DMS 273 (cell line): ENCODE measurements around the gene MAGOH.
"Not testable (repeated sequence)": the region's sequence is repeated elsewhere in the genome, so short reads cannot be mapped to it uniquely, and the experiment has no call there.

Source experiments
- DNase-seq: peaks from one replicate; lab custom pipeline; 2025; ENCODE audit not compliant: unreplicated experiment; lab: John Stamatoyannopoulos, UW

Gene MAGOH

DNA sequence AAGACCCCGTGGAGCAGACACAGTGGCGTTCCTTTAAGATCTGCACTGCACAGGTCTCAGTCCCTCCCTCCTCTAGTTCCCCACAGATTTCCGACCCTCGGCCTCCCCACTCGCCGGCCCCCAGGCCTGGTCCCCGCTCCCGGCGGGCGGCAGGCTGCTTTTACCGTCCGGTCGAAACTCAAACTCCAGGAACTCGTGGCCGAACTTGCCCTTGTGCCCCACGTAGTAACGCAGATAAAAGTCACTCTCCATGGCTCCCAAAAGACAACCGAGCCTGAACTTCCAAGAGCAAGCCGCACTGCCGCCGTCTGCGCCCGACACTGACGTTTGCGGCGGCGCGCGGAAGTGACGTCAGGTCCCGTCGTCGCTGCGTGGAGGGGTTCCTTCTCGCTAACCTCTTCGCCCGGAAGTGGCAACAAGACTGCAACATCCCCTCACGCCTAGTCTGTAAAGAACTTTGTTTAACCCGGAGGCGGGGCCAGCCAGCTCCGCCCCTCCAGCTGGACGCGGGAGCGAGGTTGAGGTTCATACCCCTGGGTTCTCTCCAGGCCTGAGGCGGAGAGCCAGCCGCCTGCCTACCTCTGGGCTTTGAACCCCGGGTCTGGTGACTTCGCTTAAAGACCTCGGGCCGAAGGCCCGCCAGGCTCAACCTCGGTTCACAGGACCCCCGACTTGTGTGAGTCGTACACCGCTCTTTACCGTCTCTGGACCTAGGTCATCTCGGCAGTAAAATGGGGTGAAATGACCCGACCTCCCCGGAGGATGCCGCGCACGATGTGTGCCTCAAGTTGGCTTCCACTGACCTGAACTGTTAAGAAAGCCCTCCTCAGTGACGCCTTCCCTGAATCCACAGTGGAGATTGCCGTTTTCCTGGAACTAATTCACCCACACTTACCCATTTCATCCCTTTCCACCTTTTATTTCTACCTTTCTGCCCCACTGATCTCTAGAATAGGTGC, at the start of gene MAGOH:
MAGOH (minus strand) TSS at position 322 of the 959 bp plus-strand sequence; CDS start at position 252, 70 bp downstream.
- DNase-seq = peak; percentile 99

DNA sequence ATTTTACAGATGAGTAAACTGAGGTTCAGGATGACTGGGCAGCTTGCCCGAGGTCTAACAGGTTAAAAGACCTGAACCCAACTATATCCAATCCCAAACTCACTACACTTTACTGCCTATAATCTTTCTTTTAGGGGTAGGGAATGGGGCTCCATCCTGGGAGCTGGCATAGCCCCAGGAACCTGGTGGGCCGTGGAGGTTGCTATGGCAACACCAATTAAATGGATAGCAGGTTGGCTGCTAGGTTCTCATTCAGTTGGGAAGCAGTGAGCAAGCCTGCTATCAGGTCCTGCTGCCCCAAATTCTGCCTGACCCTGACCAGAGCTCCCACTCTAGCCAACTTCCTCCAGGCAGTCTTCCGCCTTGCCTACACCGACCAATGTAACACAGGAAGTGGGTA, 48.6 kb upstream of the MAGOH start:
- peak; percentile 72 for DNase-seq

DNA sequence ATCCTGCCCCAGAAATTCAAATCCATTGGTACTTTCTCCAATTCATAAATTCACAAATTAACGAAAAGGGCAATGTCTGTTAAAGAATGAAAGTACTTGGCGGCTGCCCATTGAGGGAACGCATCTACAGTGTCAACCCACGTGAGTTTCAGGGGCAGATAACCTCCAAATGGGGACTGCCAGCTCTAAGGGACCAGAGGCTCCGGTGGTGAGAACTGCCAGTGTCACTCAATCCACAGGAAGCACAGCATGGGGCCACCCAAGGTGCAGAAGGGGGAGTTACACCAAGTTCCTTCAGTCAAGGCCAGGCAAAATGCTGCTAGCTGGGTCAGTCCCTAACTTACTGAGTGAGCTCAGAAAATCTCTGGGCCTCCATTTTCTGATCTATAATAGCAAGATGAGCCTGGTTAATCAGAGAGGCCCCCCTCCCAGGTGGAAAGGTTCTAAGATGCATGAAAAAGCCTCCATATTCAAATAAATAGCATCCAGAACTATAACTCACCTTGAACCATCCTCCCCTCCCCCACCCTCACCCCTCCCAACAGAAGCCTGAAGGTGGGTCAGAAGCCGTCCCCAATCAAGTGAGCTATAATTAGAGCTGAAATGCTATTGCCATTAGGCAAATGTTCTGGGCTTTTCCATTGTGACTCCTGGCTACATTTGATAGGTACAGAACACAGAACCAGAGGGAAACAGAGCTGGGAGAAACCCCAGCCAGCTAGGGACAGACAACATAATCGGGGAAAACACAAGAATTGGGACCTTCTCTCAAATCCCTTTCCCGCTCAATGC, 47.8 kb upstream of the MAGOH start:
- no peak for DNase-seq

- DNase-seq = no peak
Measured at GRCh38 chr1:53285546-53285945, 47.2 kb upstream of the MAGOH start.

- DNase-seq = no peak
Measured at GRCh38 chr1:53284224-53285020, 46.1 kb upstream of the MAGOH start.

- DNase-seq = not testable (repeated sequence)
Measured at GRCh38 chr1:53283156-53283555, 44.8 kb upstream of the MAGOH start.

DNA sequence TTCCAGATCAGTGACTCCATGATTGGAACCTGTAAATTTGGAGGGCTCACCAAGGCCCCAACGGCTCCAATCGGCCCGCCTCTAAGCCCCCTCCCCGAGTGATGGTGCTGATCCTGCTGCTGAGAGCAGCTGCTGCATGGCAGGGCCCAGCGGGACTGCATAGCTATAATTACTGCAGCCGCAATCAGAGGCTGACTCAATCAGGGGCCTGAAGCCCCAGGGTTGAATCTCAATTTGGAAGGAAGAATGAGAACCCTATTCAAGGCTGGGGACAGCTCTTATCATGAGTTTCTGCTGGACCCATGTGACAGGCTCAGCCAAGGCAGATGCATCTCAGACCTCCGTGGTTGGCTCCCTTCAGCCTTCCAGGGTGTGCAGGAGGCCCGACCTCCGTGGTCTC, 42.8 kb upstream of the MAGOH start:
- peak; percentile 50 for DNase-seq

DNA sequence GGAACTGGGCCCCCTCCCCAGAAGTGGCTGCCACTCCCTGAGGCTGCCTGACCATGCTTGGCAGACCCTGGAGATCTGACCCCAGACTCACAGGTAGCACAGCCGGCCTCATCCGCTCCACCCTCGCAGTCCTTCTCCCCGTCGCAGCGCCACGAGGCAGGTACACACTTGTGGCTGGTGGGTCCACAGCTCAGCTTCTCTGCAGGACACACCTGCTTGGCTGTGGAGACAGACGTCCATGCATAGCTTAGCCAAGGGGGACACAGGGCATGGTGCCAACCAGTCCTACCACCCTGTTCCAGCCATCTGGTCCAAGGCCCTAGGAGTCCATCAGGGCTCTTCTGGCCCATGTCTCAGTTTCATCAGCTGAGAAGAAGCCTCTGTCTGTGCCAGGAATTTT, 42.2 kb upstream of the MAGOH start:
- DNase-seq = peak; percentile 39

DNA sequence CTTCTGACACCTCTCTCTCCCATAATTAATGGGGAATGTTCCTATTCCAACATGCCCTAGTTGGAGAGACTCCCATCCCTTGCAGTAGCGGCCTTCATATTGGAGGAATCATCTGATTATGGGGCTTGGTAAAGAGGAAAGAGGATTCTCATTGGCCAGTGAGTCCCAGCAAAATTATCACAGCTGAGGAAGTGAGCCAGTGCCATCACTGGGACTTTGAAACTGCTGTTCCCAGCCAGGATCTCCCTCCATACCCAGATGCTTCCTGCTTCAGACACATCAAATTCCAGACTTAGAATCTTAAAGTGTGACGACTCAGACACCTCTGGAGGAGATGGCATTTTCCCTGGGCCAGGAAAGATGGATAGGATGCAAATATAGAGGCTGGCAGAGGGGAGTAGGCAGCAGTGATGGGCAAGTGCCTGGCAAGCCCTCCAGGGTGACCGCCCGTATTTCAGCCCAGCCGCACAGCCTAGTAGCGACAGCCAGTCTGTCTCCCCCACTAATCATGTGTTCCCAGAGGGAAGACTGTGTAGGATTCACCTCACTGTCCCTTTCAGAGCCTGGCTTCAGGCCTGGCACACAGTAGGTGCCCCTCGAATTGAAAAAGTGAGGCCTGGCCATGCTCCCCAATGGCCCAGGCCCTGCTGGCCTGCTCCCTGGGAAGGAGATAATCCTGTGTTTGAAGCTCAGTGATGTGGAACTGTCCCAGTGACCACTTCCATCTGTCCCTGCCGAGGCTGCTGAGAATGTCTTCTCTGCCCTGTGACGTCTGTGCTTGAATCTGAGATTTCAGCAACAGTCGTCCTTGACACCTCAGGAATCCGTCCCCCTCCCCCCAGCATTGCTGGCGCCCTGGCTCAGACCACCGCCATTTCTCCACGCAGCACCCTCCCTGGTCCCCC, 41.2 kb upstream of the MAGOH start:
- DNase-seq = peak; percentile 39

GRCh38 chr1:53278298-53278725, 40.0 kb upstream of the MAGOH start:
- peak; percentile 70 for DNase-seq

DNA sequence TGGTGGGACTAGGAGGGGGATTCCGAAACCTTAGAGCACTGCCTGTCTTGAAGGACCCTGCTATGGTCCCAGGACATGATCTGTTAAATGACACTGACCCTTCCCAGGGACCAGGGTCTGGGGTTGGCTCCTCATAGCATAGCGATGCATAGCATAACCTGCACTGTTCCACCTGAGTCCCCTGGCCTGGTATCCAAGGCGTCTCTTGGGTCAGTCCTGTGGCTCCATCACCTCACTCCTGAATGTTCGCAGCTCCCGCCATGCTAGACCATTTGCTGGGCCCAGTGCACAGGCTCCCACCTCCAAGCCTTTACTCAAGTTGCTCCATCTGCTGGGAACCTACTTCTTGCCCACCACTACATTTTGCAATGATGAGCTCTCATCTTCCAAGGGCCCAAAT, 39.0 kb upstream of the MAGOH start:
- no peak for DNase-seq

DNA sequence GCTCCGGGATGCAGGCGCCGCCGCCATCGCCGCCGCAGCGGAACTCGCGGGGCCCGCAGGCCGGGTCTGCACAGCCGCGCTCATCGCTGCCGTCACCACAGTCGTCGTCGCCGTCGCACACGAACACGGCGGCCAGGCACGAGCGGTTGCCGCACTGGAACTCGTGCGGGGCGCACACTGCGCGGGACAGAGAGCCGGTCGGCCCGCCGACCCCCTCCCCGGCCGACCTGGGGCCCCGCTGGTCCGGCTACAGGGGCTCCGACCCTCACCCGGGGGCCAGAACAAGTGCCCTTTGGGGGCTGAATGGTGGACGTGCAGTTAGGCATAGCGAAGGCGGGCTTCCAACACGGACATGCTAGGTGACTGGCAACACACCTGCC, 38.6 kb upstream of the MAGOH start:
- DNase-seq = no peak

DNA sequence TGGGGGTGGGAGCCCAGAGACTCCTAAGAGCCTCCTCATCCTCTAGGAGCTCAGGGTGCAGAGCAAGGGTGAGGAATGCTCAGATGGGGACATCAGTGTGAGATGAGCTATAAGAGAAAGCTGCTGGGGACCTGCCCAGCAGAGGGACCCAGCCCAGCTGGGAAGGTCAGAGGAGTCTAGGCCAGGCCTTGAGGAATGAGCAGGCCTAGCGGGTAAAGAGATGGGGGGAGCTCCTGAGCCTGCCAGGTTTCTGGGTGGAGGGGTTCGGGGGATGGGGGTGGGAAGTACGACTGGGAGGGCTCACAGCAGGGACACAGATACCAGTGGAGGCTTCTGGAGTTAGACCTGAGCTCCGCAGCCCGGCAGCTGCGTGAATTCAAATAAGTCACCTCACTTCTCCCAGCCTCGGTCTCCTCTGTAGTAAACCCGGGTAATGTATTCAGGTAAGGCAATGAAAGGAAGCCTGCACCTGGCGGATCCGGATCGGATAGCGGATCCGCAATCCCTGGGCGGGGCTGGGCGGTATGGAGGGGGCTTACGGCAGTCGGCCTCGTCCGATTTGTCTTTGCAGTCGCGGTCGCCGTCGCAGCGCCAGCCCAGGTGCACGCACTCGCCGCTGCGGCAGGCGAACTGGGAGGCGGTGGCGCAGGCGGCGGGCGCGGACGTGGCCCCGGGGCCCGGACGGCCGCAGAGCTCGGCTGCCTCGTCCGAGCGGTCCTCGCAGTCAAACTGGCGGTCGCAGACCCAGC, 38.0 kb upstream of the MAGOH start:
- DNase-seq = no peak

DNA sequence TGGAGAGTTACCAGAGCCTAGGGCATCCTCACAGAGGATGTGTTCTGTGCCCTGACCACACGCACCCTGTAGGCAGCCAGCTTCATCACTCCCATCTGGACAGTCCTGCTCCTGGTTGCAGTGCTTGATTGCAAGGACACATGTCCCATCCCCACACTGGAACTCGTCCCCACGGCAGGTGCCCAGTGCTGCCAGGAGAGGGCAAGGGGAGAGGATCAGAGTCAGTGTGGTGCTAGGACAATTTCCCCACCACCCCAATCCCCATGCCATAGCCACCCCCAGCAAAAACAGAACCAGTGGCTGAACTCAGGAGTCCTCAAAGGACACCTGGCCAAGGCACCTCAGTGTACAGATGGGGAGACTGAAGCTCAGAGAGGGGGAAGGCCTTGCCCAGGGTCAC, 37.2 kb upstream of the MAGOH start:
- DNase-seq = no peak

GRCh38 chr1:53274541-53275185, 36.3 kb upstream of the MAGOH start:
- DNase-seq = no peak

GRCh38 chr1:53274026-53274425, 35.7 kb upstream of the MAGOH start:
- no peak for DNase-seq

- DNase-seq = no peak
Measured at GRCh38 chr1:53273526-53273925, 35.2 kb upstream of the MAGOH start.

- DNase-seq = no peak
Measured at GRCh38 chr1:53272349-53272748, 34.0 kb upstream of the MAGOH start.
